Middle frontal gyrus (tissue), 1 donor: ENCODE results near the gene GATA2.

Experiments
- DNase-seq: peaks from one replicate; pipeline ENCODE4 v3.0.0-alpha.2; 2015; ENCODE audit warnings: low spot score; ENCODE audit errors: extremely low spot score

Gene GATA2

GRCh38 chr3:128435058-128435457, 57.9 kb downstream of the GATA2 start:
- DNase-seq, result no peak

GRCh38 chr3:128434524-128434923, 58.5 kb downstream of the GATA2 start:
- no peak for DNase-seq

GRCh38 chr3:128433837-128434165, 59.2 kb downstream of the GATA2 start:
- DNase-seq, result no peak

GRCh38 chr3:128432971-128433836, 59.8 kb downstream of the GATA2 start:
- DNase-seq, result no peak

GRCh38 chr3:128432301-128432970, 60.6 kb downstream of the GATA2 start:
- DNase-seq, result no peak

- no peak for DNase-seq
Observed at GRCh38 chr3:128431803-128432300, 61.1 kb downstream of the GATA2 start.

GRCh38 chr3:128430731-128431130, 62.3 kb downstream of the GATA2 start:
- DNase-seq, result no peak

- DNase-seq, result no peak
Observed at GRCh38 chr3:128430301-128430700, 62.7 kb downstream of the GATA2 start.

GRCh38 chr3:128429751-128430150, 63.2 kb downstream of the GATA2 start:
- DNase-seq, result no peak
